Hepatocyte (in vitro differentiated cells): ENCODE results near the gene UBA1.

Source experiments
- EZH2phosphoT487 ChIP-seq: fragments of 200-600 bp; sonication (generic); IDR thresholded peaks from one replicate; pipeline ENCODE4 v1.6.1; 2018; ENCODE audit warnings: antibody characterized with exemption, mild to moderate bottlenecking, low read depth, moderate library complexity; ENCODE audit not compliant: unreplicated experiment, severe bottlenecking
- TF ChIP-seq, protein P1 (sequence below): fragments of 200-600 bp; sonication (generic); IDR thresholded peaks from 2 replicates; pipeline ENCODE4 v1.5.1; 2016; ENCODE audit warnings: antibody characterized with exemption, mild to moderate bottlenecking; ENCODE audit not compliant: poor library complexity

DNA sequence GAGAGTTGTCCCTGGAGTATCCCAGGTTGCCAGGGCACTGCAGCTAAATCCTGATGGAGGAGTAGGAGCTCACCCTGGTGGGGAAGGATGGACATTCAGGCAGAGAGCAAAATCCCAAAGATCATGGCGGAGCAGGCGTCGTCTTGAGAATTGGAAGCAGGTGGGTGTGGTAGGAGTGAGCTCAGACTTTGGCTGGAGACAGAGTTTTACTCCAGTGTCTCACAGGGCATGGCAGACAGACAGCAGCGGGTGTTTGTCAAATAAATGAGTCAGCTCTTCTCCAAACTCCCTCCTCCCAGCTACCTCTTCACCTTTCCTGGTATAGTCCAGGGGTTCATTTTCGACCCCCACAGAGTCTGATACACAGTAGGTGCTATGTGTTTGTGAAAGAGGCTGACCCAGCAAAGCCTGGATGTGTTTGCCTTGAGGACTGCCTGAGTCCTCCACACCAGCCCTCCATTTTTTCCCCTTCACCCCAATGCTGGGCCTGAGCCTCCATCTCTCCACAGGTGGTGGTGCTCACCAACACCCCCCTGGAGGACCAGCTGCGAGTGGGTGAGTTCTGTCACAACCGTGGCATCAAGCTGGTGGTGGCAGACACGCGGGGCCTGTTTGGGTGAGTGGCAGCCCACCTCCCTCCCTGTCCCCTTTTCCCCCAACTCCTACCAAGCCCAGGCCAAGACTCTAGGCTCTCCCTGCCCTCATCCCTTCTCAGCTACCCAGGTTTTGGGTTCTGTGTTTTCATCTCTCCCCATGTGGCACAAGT, 6.9 kb downstream of the UBA1 start:
- TF ChIP-seq, protein P1, sequence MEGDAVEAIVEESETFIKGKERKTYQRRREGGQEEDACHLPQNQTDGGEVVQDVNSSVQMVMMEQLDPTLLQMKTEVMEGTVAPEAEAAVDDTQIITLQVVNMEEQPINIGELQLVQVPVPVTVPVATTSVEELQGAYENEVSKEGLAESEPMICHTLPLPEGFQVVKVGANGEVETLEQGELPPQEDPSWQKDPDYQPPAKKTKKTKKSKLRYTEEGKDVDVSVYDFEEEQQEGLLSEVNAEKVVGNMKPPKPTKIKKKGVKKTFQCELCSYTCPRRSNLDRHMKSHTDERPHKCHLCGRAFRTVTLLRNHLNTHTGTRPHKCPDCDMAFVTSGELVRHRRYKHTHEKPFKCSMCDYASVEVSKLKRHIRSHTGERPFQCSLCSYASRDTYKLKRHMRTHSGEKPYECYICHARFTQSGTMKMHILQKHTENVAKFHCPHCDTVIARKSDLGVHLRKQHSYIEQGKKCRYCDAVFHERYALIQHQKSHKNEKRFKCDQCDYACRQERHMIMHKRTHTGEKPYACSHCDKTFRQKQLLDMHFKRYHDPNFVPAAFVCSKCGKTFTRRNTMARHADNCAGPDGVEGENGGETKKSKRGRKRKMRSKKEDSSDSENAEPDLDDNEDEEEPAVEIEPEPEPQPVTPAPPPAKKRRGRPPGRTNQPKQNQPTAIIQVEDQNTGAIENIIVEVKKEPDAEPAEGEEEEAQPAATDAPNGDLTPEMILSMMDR = no peak
- no peak for TF ChIP-seq EZH2phosphoT487
